ENCODE results near the gene PCDHGA1.

GRCh38 chr5:141419074-141419880 lies 89.0 kb downstream of the PCDHGA1 start:
- TF ChIP-seq, protein P1, sequence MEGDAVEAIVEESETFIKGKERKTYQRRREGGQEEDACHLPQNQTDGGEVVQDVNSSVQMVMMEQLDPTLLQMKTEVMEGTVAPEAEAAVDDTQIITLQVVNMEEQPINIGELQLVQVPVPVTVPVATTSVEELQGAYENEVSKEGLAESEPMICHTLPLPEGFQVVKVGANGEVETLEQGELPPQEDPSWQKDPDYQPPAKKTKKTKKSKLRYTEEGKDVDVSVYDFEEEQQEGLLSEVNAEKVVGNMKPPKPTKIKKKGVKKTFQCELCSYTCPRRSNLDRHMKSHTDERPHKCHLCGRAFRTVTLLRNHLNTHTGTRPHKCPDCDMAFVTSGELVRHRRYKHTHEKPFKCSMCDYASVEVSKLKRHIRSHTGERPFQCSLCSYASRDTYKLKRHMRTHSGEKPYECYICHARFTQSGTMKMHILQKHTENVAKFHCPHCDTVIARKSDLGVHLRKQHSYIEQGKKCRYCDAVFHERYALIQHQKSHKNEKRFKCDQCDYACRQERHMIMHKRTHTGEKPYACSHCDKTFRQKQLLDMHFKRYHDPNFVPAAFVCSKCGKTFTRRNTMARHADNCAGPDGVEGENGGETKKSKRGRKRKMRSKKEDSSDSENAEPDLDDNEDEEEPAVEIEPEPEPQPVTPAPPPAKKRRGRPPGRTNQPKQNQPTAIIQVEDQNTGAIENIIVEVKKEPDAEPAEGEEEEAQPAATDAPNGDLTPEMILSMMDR (IDR thresholded peaks at IDR 0.05): no peak
- no peak for TF ChIP-seq POLR2A (IDR thresholded peaks at IDR 0.05)
- no peak for TF ChIP-seq POLR2AphosphoS5 (IDR thresholded peaks at IDR 0.05)
